Astrocyte (in vitro differentiated cells and primary cell): ENCODE data around the gene EPS15.
"Not testable (repeated sequence)": the region's sequence is repeated elsewhere in the genome, so short reads cannot be mapped to it uniquely, and the experiment has no call there.

Experiments
- EZH2 ChIP-seq: IDR thresholded peaks from 2 replicates; pipeline ENCODE4 v1.6.1; 2012; ENCODE audit warnings: mild to moderate bottlenecking, low read length, inconsistent platforms; ENCODE audit not compliant: insufficient read depth
- TF ChIP-seq, protein P1 (sequence below): IDR thresholded peaks from 2 replicates; pipeline ENCODE4 v1.5.1; 2011; ENCODE audit warnings: low read depth, mild to moderate bottlenecking, inconsistent platforms, low read length, moderate library complexity; ENCODE audit not compliant: insufficient read depth

DNA sequence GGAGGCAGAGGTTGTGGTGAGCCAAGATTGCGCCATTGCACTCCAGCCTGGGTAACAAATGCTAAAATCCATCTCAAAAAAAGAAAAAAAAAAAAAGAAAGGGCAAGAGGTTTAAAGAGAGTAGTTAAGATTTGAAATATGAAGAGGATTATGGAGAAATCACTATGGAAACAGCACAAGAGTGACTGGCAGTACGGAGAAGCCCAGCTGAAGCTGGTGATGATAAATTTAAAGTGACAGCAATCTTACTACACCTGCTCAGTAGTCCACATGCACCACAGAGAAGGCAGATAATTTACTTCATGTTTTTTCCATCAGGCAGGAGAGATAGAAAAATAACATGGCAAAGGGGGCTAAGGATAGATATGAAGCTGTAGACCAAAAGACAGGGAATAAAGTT lies 56.8 kb downstream of the EPS15 start:
- TF ChIP-seq, protein P1, sequence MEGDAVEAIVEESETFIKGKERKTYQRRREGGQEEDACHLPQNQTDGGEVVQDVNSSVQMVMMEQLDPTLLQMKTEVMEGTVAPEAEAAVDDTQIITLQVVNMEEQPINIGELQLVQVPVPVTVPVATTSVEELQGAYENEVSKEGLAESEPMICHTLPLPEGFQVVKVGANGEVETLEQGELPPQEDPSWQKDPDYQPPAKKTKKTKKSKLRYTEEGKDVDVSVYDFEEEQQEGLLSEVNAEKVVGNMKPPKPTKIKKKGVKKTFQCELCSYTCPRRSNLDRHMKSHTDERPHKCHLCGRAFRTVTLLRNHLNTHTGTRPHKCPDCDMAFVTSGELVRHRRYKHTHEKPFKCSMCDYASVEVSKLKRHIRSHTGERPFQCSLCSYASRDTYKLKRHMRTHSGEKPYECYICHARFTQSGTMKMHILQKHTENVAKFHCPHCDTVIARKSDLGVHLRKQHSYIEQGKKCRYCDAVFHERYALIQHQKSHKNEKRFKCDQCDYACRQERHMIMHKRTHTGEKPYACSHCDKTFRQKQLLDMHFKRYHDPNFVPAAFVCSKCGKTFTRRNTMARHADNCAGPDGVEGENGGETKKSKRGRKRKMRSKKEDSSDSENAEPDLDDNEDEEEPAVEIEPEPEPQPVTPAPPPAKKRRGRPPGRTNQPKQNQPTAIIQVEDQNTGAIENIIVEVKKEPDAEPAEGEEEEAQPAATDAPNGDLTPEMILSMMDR = not testable (repeated sequence)
- not testable (repeated sequence) for TF ChIP-seq EZH2
